Measurements from ENCODE around the gene GNPNAT1. TPM values are rescaled to one million over a fixed set of nuclear protein-coding genes. Genes with fewer than 3 reads are reported as not detected.

GNPNAT1 gene
- total RNA-seq, 1 donor from 2014 or later: 41.8 TPM

- Histone ChIP-seq H3K36me3 (no peaks in the 10 kb centered on the region), H3K9me3 (ENCODE audit: low read depth) (no peaks in the 10 kb centered on the region), H3K4me3 (no peak overlapping the region), H3F3A (ENCODE audit: low read depth) (no peaks in the 10 kb centered on the region), H3K79me2 (ENCODE audit: low read depth) (no peaks in the 10 kb centered on the region), H3K4me1 (no peaks in the 10 kb centered on the region), H3K9ac (no peak overlapping the region), H3K4me2 (no peak overlapping the region), H3K27me3 (no peaks in the 10 kb centered on the region), H4K20me1 (ENCODE audit: low read depth) (no peaks in the 10 kb centered on the region), H3K27ac (no peak overlapping the region), H2AFZ (replicated peaks) (no peak overlapping the region)
- no peak for TF ChIP-seq CTCF (IDR thresholded peaks at IDR 0.05)
- TF ChIP-seq EZH2 (IDR thresholded peaks at IDR 0.05): no peak
- no peak for TF ChIP-seq EZH2phosphoT487 (IDR thresholded peaks at IDR 0.05)
- Mint-ChIP-seq H3K4me1 (no peaks in the 10 kb centered on the region), H3K4me3 (no peak overlapping the region), H3K9me3 (no peaks in the 10 kb centered on the region), H3K27me3 (ENCODE audit: insufficient read depth, low read depth) (no peaks in the 10 kb centered on the region), H3K36me3 (no peaks in the 10 kb centered on the region), H3K27ac (no peak overlapping the region)
- no peak for DNase-seq (ENCODE audit: low spot score)
These were observed 16.7 kb upstream of the GNPNAT1 start for GRCh38 chr14:52808101-52808500.

GRCh38 chr14:52806115-52806514 lies 14.7 kb upstream of the GNPNAT1 start:
- Histone ChIP-seq H3K4me2 (no peak overlapping the region), H3K4me3 (no peak overlapping the region), H3F3A (ENCODE audit: low read depth) (no peaks in the 10 kb centered on the region), H3K9me3 (ENCODE audit: low read depth) (no peaks in the 10 kb centered on the region), H3K36me3 (no peaks in the 10 kb centered on the region), H2AFZ (replicated peaks) (no peak overlapping the region), H3K27me3 (no peaks in the 10 kb centered on the region), H3K4me1 (no peaks in the 10 kb centered on the region), H3K9ac (no peak overlapping the region), H3K27ac (no peak overlapping the region), H3K79me2 (ENCODE audit: low read depth) (no peaks in the 10 kb centered on the region), H4K20me1 (ENCODE audit: low read depth) (no peaks in the 10 kb centered on the region)
- no peaks in the 10 kb centered on the region for H3K27me3 Mint-ChIP-seq (ENCODE audit: insufficient read depth, low read depth)
- H3K4me3 Mint-ChIP-seq: no peak overlapping the region
- H3K27ac Mint-ChIP-seq: no peak overlapping the region
- H3K9me3 Mint-ChIP-seq: no peaks in the 10 kb centered on the region
- TF ChIP-seq EZH2phosphoT487 (IDR thresholded peaks at IDR 0.05) (no peak), CTCF (IDR thresholded peaks at IDR 0.05) (no peak), EZH2 (IDR thresholded peaks at IDR 0.05) (no peak)
- H3K4me1 Mint-ChIP-seq: peaks cover 2% of the 10 kb centered on the region
- DNase-seq (ENCODE audit: low spot score): no peak
- no peaks in the 10 kb centered on the region for H3K36me3 Mint-ChIP-seq

GRCh38 chr14:52802597-52802996 lies 11.2 kb upstream of the GNPNAT1 start:
- H3K36me3 ChIP-seq: no peaks in the 10 kb centered on the region
- TF ChIP-seq EZH2 (IDR thresholded peaks at IDR 0.05): no peak
- no peak for TF ChIP-seq EZH2phosphoT487 (IDR thresholded peaks at IDR 0.05)
- TF ChIP-seq CTCF (IDR thresholded peaks at IDR 0.05): no peak
- no peak overlapping the region for H3K4me2 ChIP-seq
- no peaks in the 10 kb centered on the region for H3F3A ChIP-seq (ENCODE audit: low read depth)
- no peaks in the 10 kb centered on the region for H4K20me1 ChIP-seq (ENCODE audit: low read depth)
- H3K27me3 ChIP-seq: no peaks in the 10 kb centered on the region
- Mint-ChIP-seq H3K27ac (no peak overlapping the region), H3K27me3 (ENCODE audit: insufficient read depth, low read depth) (no peaks in the 10 kb centered on the region), H3K4me1 (peaks cover 2% of the 10 kb centered on the region), H3K9me3 (peaks cover 2% of the 10 kb centered on the region), H3K36me3 (no peaks in the 10 kb centered on the region), H3K4me3 (no peak overlapping the region)
- H3K9me3 ChIP-seq (ENCODE audit: low read depth): no peaks in the 10 kb centered on the region
- DNase-seq (ENCODE audit: low spot score): no peak
- H2AFZ ChIP-seq (replicated peaks): peak overlapping the region; percentile 57
- no peak overlapping the region for H3K4me3 ChIP-seq
- H3K27ac ChIP-seq: no peak overlapping the region
- no peaks in the 10 kb centered on the region for H3K79me2 ChIP-seq (ENCODE audit: low read depth)
- H3K4me1 ChIP-seq: no peaks in the 10 kb centered on the region
- H3K9ac ChIP-seq: no peak overlapping the region

Data from neural progenitor cell (in vitro differentiated cells).